AG04450 (cell line): ENCODE results near the gene RFK. TPM values are rescaled to one million over a fixed set of nuclear protein-coding genes. Genes with fewer than 3 reads are reported as not detected.

Source experiments
- CTCF ChIA-PET: fragments of 300-600, 350-600 bp; formaldehyde crosslinking; extraction: SDS; loops from one replicate; lab custom pipeline; 2022; ENCODE audit warnings: antibody characterized with exemption, inconsistent platforms; lab: Charles Lee
- POLR2A ChIA-PET: fragments of 350-600 bp; formaldehyde crosslinking; extraction: SDS; loops from one replicate; lab custom pipeline; 2021; ENCODE audit warnings: antibody characterized with exemption, inconsistent platforms; lab: Yijun Ruan, JAX
- DNase-seq: peaks from one replicate; pipeline ENCODE4 v3.0.0-alpha.2; 2011; ENCODE audit warnings: low read depth, low spot score
- H3K27ac ChIP-seq: one replicate; pipeline ENCODE4 v1.5.1; 2012; ENCODE audit warnings: low read depth, low read length, control low read depth
- H3K27me3 ChIP-seq: one replicate; pipeline ENCODE4 v1.6.0; 2012; ENCODE audit warnings: low read length; ENCODE audit not compliant: control insufficient read depth, insufficient read depth
- H3K4me3 ChIP-seq: 2 replicates; pipeline ENCODE4 v1.5.1; 2011; ENCODE audit warnings: mild to moderate bottlenecking, low read depth, low read length, control low read depth
- H3K9me3 ChIP-seq: 2 replicates; pipeline ENCODE4 v1.5.1; 2012; ENCODE audit warnings: low read length; ENCODE audit not compliant: control insufficient read depth, insufficient read depth
- polyA plus RNA-seq: library from polyadenylated mRNA; depleted of rRNA; stranded (reverse); fragments of >200 nt; gene quantifications from 2 replicates; pipeline ENCODE4 v1.2.3, GENCODE V29; 2011
- TF ChIP-seq, protein P1 (sequence below): IDR thresholded peaks from 2 replicates; pipeline ENCODE4 v1.5.1; 2011; ENCODE audit warnings: low read depth, low read length, control low read depth, inconsistent platforms

The RFK gene
- polyA plus RNA-seq, 1 experiment, result 29.2 TPM

DNA sequence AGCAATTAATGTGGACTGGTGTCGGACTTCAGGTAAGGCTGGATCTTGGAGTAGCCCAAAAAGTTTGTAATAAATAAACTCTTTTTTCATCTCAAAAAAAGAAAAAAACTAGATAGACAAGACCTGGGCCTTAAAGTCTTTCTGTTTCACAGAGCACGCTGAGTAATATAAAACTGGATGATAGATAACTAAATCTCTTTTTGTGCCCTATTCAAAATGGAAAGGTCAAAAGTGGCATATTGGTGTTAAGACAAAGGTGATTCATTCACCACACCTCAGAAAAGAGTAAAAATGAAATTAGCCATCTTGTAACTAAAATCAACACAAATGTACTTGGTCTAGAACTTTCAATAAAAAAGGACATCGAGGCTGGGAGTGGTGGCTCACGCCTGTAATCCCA, 30.3 kb upstream of the RFK start:
- ChIA-PET POLR2A (no interaction called here), CTCF (interaction anchor here (0.6 to 0.7 kb wide), 2 partner anchors 23 to 234 kb away, joined by 3 read pairs; no protein-coding TSS in a partner anchor)
- Histone ChIP-seq H3K27me3 (no peaks in the 10 kb centered on the region), H3K27ac (no peak overlapping the region), H3K9me3 (no peaks in the 10 kb centered on the region), H3K4me3 (no peak overlapping the region)
- DNase-seq, result no peak
- TF ChIP-seq, protein P1, sequence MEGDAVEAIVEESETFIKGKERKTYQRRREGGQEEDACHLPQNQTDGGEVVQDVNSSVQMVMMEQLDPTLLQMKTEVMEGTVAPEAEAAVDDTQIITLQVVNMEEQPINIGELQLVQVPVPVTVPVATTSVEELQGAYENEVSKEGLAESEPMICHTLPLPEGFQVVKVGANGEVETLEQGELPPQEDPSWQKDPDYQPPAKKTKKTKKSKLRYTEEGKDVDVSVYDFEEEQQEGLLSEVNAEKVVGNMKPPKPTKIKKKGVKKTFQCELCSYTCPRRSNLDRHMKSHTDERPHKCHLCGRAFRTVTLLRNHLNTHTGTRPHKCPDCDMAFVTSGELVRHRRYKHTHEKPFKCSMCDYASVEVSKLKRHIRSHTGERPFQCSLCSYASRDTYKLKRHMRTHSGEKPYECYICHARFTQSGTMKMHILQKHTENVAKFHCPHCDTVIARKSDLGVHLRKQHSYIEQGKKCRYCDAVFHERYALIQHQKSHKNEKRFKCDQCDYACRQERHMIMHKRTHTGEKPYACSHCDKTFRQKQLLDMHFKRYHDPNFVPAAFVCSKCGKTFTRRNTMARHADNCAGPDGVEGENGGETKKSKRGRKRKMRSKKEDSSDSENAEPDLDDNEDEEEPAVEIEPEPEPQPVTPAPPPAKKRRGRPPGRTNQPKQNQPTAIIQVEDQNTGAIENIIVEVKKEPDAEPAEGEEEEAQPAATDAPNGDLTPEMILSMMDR, result no peak

DNA sequence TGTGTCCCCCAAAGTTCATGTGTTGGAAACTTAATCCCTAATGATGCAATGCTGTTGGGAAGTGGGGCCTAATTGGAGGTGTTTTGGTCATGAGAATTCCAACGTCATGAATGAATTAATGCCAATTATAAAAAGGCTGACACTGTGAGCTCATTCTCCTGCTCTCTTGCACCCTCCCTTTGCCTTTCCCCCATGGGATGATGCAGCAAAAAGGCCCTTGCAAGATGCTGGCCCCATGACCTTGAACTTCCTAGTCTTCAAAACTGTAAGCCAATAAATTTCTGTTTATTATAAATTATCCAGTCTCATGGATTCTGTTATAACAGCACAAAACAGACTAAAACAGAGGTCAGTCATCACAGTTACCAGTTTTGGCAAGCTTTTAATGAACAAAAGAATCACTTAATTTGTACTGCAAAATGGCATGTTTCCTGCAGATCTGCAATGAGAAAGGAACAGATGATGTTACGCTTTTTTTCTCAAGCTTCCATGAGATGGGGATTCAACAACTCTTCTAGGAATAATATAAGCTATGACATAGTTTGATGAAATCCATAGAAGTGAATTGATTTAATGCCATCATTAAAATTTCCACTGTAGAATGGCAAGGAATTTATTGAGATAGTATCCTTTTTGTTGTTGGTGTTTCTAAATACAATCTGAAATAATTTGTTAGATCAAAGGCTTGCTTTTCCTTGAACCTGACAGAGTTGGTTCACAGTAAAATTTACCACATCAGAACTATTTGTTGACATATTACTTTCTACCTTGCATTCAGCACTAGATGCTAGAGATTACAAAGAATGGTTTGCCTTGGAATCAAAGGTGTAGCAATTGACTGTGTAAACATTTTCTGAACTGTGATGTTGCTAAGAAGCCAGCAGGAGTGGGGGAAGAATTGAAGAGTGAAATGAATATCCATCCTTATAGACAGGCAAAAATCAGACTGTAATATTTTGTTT, 29.3 kb upstream of the RFK start:
- Histone ChIP-seq H3K9me3 (no peaks in the 10 kb centered on the region), H3K27me3 (no peaks in the 10 kb centered on the region), H3K4me3 (no peak overlapping the region), H3K27ac (no peak overlapping the region)
- ChIA-PET POLR2A (no interaction called here), CTCF (interaction anchor here (0.5 to 1.2 kb wide), 6 partner anchors 22 to 308 kb away, joined by 3 to 4 read pairs (median 3); no protein-coding TSS in a partner anchor)
- no peak for DNase-seq
- TF ChIP-seq, protein P1, result no peak

DNA sequence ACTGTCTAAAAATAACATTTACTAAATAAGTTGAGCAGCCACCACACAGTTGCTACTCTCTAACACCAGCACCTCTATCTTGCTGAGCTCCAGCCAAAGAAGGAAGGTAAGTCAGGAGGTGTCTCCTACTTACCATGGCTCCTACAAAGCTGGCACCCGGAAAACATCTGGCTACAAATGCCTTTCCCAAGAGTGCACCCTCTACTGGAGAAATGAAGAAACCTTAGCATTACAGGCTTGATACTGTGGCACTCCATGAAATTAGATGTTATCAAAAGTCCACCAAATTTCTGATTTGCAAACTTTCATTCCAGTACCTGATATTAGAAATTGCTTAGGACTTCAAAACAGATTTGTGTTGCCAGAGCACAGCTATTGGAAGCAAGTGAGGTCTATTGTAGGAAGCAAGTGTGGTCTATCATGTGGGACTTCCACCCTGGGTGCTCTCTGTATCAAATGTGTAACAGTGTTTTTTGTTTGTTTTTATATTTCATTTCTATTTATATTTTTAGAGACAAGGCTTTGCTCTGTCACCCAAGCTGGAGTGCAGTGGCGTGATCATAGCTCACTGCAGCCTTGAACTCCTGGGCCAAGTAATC, 25.7 kb upstream of the RFK start:
- Histone ChIP-seq H3K27ac (no peak overlapping the region), H3K9me3 (no peaks in the 10 kb centered on the region), H3K27me3 (no peaks in the 10 kb centered on the region), H3K4me3 (no peak overlapping the region)
- ChIA-PET POLR2A (no interaction called here), CTCF (interaction anchor here (0.5 to 2.5 kb wide), 9 partner anchors 9 to 239 kb away, joined by 3 to 13 read pairs (median 4); partner anchors contain the start of gene RFK)
- TF ChIP-seq, protein P1, result peak; percentile 64
- DNase-seq, result no peak

DNA sequence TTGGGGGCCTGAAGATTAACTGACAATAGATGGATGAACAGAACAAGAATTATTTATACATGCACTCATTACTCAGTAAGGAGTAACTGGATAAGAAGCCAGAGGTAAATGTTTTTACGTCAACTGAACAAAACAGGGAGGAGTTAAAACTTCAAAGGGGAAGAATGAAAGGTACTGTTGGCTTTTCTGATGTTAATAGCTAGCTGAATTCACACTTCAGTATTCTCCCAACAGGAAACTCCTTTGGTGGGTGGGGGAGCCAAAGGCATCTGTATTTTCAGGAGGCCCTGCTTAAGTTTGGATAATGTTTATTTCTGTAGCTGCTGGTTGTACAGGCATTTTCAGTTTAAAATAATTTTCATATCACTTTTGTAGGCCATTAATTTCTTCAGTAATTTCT, 23.2 kb upstream of the RFK start:
- Histone ChIP-seq H3K27me3 (no peaks in the 10 kb centered on the region), H3K4me3 (no peak overlapping the region), H3K27ac (no peak overlapping the region), H3K9me3 (no peaks in the 10 kb centered on the region)
- POLR2A ChIA-PET, result interaction anchor here (0.6 kb wide), 1 partner anchor 11 kb away, joined by 3 read pairs; no protein-coding TSS in a partner anchor
- TF ChIP-seq, protein P1, result no peak
- no peak for DNase-seq
- CTCF ChIA-PET, result no interaction called here
